Stimulated activated CD8-positive, alpha-beta memory T cell treated with anti-CD3 and anti-CD28 coated beads, Interleukin-15, amount 100 ng/mL, for 24 hours (primary cell): Measurements from ENCODE around the gene CKAP5.
A peak's percentile ranks its signal among the peaks of the same experiment; 100 is the strongest.

Experiments used
- DNase-seq: peaks from one replicate; pipeline ENCODE4 v3.0.0-alpha.2; 2020; ENCODE audit warnings: low read depth

CKAP5 gene

DNA sequence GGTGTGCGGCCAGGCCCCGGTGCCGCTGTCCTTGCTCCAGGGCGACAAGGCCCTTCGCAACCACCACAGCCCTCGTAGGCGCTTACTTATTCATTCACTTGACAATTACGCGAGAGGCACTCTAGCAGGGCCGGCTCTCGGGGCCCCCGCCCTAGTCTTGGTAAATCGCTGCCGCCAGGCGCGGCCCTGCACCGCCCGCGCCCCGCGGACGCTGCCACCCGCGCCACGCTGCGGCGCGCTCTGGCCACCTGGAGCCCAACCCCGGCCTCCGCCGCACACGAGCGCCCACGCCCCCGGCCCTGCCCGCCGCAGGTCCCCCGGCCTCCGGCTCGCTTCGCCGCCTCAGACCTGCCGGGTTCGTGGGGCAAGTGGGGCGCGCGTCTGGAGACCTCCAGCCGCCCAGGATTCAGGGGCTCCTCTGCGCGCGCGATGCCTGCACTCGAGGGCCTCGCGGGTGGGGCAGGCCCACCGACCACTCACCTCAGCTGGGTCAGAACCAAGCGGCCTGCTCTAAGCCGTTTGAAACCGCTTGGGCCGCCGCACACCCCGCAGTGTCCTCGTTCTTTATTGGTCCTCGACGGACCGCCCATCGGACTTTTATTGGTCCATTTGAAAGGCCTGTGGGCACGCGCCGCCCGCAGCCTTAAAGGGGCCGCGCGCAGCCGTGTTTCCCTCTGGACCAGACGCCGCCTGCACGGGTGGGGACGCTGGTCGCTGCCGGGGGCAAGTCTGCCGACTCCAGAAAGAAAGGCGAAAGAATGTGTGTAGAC is at the start of gene CKAP5:
Gene CKAP5, minus strand, starts transcription at position 541 of the 770 bp plus-strand sequence. CDS start 25,049 bp downstream, outside the sequence.
- DNase-seq: peak; percentile 74

DNA sequence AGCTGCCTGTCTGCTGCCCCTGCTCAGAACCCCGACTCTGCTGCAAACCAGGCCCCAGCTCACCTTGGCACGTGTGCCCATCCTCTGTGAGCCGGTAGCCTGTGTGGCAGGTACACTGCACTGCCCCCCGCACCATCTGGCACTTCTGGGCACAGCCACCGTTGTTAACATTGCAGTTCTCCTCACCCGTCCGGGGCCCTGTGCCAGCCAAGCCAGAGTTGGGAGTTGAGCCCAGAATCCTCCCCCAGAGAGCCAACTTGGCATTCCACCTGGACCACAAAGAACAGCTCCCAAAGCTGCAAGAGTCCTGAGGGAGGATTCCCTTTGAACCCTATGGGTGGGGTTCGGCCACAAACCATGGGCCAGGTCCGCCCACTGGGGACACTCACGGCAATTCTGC is 49.7 kb upstream of the CKAP5 start:
- no peak for DNase-seq

DNA sequence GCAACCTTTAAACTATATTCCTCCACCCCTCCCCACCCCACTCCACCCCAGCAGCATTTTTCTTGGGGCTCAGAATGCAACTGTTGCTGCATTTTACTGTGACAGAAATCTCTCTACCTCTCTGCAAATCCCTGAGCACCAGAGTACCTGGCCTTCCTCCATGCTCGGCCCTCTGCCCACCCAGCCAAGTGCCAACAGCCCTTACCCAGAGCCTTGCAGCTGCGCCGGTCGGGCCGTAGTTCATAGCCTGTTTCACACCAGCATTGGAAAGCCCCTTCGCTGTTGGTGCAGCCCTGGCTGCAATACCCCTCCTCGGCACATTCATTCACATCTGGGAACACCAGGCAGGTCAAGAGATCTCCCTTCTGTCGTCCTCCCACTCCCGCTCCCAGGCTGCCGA is 48.9 kb upstream of the CKAP5 start:
- no peak for DNase-seq

DNA sequence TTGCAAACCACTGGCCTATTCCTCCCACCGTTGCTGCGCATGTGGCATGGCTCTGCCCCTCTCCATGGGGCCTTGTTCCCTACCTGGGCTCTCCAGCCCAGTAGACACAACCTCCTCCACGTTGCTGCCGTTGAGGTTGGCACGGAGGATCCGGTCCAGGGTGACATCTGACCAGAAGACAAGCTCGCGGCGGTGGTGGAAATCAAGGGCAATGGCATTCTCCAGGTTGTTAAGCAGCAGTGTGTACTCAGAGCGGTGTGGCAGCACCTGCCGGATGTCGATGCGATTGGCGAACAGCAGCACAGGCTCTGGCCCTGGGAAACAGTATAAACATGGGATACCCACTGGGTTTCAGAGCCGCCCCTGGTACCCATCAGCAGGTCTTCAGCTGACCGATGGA is 48.4 kb upstream of the CKAP5 start:
- no peak for DNase-seq

DNA sequence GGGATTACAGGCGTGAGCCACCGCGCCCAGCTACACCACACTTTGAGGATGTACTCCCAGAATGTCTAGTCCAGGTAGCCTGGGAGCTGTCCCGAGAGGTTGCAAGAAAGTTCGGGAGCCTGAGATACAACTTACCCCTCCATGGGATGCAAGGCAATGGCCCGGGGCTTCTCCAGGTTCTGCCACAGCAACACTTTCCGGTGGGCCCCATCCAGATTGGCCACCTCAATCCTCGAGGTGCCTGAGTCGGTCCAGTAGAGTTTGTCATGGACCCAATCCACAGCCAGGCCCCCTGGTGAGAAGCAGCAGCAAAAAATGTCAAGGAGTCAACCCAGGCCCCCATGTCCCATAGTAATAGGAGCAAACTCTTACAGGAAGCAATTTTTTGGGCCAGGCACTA is 46.8 kb upstream of the CKAP5 start:
- DNase-seq: no peak

DNA sequence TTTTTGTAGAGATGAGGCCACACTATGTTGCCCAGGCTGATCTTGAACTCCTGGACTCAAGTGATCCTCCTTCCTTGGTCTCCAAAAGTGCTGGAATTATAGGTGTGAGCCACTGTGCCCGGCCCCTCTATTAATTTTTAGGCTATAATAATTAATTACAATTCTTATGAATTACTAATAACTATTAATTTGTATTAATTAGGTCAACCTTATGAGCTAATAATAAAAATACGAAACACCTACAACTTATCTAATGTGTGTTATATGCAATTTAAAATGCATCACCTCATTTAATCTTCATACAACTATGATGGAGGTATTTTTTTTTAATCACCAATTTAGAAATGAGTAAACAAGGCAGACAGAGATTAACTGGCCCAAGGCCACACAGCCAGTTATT is 46.0 kb upstream of the CKAP5 start:
- no peak for DNase-seq

DNA sequence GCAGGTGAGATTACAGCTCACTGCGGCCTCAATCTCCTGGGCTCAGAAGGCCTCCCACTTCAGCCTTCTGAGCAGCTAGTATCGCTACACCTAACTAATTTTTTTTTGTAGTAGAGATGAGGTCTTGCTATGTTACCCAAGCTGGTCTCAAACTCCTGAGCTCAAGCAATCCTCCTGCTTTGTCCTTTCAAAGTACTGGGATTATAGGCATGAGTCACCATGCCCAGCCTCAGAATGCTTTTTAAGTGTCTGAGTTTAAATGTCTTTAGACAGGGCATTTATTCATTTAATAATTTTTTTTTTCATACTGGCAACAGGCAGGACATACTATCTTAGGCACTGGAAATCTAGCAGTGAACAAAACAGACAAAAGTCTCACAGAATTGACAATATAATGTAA is 44.6 kb upstream of the CKAP5 start:
- no peak for DNase-seq

DNA sequence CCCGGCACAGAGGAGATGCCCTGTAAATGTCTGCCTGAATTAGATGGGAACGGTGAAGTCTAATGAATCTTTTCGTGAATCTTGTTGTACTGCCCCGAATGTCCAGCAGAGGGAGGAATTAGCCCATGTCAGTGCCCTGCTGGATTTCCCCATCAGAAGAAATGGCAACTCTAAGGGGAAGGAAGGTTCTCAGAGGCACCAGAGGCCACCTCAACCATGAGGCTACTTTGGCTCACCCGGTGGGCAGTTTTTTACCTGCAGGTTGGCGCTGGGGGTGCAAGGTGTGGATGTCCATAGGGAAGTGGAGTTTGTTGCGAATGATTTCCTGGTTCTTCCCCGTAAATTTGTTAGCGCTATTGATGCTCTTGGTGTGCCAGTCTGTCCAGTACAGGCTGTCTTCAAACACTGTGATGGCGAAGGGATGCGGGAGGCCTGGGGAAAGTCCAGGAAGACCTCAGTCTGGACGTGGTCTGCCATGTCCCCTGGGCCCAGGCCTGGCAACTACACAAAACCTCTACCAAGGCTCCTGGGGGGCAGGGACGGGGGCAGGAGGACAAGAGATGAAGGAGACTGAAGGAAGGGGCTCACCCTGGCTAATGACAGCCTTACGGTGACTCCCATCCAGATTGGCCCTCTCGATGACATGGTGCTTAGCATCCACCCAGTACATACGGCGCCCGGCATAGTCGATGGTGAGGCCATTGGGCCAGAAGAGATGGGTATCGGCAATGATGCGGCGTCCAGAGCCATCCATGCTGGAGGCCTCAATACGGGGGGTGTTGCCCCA is 43.8 kb upstream of the CKAP5 start:
- DNase-seq: peak; percentile 45

DNA sequence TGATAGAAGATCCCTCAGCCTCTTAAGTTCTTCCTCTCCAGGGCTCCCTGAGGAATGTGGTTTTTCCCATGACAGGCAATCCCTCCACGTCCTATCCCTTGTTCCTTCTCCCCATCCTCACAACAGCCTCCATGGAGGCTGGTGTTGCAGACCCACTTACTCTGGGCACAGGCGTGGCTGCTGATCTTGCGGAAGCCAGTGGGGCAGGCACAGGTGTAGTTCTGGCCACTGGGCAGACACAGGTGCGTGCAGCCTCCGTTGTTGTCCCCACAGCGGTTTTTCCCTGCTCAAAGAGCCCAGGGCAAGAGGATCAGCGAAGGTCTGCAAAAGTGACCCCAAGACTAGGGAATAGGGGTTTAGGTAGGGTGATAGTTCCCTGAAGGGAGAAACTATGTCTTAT is 43.2 kb upstream of the CKAP5 start:
- no peak for DNase-seq

DNA sequence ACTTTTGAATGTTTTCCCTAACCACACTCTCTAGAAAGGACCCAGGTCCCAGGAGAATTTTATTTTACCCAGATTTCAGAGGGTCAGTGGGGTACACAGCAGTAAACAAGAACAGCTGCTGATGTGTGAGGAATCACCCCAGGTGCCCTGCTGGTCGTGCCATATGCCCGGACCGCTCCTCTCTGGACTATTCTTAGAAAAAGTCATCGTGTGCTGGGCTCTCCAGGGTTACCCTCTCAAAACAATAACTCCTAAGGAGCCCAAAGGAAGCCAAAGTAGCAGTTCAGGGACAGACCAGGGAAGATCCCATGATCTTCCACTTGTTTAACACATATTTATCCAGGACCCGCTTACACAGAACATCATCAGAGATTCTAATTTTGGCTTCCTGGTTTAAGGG is 42.6 kb upstream of the CKAP5 start:
- no peak for DNase-seq

DNA sequence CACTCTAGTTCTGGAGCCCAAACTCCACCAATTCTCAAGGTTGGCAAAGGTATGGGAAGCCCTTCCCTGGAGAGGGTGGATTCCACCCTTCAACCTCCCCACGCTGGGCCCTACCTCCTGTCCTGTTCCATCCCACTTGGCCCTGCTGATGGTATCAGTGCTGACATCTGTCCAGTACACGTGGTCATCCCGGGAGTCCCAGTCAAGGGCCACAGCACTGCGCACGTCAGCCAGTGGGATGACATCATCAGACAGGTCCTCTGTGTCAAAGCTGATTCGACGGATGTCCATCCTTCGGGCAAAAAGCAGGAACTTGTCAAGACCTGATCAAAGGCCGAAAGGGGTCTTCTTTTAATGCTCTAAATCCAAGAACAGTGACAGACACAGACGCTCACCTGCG is 40.1 kb upstream of the CKAP5 start:
- no peak for DNase-seq

DNA sequence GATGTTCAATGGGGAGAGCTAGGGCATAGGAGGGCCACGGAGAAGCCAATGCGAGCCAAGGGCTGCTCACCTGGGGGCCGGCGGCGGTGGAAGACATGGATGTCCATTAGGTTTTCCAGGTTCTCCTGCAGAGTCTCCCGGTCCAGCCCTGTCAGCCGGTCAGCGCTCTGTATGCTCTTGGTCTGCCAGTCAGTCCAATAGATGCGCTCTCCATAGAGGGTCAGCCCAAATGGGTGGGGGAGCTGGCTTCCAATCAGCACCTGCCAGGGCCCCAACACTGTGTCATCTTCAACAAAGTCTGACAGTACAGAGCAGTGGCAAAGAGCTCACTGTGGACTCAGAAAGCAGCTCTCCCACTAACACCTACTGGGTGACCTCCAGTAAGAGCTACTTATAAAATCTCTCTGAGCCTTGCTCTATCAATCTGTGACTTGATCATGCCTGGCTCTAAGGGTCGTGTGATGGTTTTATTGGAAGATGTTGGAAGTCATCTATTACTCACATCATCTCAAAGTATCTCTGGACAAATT is 33.0 kb upstream of the CKAP5 start:
- no peak for DNase-seq

DNA sequence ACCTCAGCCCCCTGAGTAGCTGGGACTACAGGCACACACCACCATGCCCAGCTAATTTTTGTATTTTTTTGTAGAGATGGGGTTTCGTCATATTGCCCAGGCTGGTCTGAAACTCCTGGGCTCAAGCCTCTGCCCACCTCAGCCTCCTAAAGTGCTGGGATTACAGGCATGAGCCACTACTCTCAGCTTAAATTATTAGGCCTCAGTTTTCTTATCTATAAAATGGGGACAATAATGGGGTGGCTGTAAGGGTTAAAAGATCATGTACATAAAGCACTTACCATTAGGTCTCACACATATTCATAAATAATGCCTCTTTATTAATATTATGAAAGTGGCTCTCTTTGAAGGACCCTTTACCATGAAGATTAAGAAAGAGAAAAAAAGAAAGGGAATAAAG is 31.5 kb upstream of the CKAP5 start:
- no peak for DNase-seq

DNA sequence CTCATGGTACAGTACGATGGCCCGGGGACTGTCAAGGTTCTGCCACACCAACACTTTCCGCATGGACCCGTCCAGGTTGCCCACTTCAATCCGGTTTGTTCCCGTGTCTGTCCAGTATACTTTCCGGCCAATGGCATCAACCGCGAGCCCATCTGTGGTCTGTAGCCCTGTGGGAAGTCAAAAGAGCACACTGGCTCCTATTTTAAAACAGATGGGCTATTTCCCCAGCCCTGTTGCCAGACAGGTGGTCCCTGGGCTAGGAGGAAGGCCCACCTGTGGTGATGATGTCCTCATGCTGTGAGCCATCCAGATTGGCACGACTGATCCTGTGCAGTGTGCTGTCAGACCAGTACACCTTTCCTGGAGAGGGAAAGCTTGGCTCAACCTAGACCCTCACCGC is 30.4 kb upstream of the CKAP5 start:
- no peak for DNase-seq

DNA sequence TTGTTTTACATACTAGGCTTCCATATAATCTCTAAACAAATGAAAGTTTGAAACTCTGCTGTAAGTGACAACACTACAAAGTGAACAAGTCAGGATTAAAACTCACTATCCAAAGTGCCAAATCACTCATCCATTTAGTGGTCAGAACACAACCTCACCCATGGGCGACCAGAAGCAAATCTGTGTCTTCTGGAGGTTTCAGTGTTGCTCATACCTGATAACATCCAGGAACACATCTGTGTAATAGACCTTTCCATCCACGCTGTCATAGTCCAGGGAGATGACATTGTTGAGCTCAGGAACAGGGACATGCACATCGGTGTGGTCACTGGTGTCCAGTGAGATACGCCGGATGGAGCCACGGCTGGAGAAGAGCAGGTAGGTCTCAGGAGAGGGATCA is 28.5 kb upstream of the CKAP5 start:
- DNase-seq: no peak

DNA sequence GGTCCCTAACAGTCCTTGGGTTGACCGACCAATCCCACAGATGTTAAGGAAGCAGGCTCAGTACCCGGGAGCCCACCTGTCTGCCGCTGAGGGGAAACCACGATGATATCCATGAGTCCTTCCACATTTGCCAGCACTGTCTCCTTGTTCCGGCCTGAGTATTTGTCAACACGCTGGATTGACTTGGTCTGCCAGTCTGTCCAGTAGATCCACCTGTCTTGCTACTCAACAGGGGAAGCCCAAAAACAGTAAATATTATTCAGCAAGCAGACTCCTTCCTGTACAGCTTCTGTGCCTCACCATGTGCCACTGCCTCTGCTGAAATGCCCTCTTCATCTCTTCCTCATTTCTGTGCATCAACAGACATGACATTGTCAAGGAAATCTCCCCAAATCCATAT is 22.8 kb upstream of the CKAP5 start:
- DNase-seq: no peak

DNA sequence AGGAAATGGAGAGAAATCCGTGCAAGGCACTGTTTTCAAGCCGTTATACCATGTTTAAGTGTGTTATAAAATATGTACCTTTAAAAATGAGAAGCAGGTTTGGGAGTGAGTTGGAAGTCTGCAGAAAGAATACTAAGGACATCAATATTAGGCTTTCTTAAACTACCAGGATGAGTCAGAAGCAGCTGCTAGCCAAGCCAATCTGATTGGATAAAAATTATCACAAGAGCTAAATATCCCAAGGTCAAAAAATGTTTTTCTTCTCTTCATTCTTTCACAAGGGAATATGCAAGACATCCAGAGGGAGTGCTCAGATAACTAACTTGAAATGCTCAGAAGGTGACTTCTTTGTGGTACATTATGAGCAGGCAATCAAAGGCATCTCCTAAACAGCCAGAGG is 19.3 kb upstream of the CKAP5 start:
- DNase-seq: no peak

DNA sequence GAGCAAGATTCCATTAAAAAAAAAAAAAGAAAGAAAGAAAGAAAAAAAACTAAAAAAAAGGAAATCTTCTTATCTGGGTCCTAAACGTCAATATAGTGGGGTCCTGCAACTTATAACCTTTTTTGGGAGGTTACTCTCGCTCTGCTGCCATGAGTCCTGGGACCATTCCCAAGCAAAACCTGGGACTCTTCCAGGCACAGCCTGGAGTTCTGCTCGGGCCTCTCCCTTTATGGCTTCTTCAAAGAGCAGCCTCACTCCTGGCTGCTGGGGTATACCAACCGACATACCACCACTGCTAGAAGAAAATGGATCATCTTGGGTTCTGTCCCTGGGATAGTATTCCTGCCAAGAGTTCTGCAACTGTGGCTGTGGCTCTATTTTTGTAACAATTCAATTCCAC is 14.1 kb upstream of the CKAP5 start:
- DNase-seq: no peak

DNA sequence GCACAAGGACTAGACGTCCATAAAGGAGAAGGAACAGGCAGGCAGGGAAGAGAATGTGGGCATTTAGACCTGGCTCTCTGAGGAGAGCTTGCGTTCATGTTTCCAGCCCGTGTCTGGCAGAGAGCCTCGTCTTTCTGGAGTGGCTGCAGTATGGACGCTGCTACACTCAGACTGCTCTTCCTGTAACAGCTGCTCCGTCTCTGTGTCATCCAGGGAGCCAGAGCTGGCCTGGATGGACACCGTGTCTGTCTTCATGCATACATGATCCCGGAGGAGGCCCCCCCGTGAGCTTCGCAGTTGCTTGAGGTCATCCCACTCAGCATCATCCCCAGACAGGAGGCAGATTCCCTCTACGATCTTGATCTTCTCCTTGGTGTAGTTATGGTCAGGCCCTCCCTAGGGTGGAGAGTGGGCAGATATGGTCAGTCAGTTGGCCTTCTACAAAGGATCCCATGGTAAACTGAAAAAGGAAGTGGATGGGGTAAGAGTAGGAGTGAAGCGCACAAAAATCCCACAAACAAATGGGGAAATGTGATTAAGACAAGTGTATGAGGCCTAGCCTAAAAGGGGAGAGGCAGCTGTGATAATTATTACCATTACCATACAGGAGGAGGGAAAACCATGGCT is 13.0 kb upstream of the CKAP5 start:
- no peak for DNase-seq

DNA sequence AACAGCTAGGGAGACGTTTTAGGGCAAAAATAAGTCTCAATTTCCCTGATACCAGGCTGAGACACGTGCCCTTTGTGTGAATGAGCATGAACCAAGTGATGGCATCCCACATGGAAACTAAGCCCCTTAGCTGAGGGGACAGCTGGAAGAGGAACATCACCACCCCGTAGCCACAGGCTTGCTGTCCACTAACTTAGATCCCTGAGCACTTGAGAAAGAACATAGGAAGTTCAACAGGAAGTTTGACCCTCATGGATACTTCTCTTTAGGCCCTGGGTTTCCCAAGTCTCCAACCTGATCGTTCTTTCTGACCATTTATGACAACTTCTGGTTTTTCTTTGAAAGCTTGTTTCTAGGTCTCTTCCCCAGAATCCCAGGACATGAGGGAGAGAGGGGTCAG is 11.6 kb upstream of the CKAP5 start:
- no peak for DNase-seq

DNA sequence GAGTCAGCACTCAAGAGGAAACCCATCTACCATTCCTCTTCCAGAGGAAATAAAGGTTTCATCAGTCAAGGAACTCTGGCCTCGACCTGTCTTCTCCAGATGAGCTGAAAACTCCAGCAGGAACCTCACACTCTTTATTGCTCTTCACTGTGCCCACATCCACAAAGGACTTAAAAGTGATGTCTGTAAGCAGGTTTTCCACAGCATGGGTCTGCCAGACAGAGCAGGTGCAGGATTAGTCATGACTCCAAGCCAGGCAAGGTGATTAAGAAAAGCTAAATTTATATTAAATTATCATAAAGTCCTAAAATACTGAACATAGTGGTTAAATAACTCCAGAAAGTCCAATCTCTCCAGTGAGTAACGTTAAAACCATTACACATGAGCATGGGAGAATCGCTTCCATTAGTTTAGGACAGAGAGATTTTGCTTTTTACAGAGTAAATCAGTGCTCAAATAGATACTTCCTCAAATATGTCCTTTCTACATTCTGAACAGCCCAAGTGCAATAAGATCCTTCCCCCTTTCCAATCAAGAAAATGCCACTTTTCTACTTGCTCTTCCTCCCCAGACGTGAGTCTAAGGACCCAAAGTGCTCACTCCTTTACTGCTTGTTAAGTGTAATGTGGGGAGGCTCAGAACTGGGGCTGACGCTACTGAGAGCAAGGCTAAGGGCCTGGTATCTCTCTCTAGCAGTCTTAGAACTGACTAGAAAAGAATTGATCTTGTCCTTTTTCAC is 10.7 kb upstream of the CKAP5 start:
- no peak for DNase-seq

DNA sequence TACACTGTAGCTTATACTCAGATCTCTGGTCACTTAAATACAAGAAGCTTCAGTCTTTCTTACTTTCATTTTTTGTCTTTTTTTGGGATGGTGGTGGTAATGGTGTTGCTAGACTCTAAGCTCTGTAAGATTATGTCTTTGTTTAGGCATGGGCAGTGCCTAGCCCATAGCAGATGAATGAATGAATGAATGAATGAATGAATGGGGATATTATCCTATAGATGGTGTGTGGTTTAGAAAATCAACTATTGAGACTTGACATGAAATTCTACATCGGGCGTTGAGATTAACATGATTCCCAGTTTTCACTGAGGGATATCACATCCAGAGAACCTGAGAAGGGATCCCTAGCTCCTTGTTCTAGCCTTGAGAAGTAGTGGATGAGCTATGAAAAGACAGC is 9.8 kb upstream of the CKAP5 start:
- no peak for DNase-seq
